Hepatocyte (in vitro differentiated cells): ENCODE results near the gene HIPK3. TPM values are rescaled to one million over a fixed set of nuclear protein-coding genes. Genes with fewer than 3 reads are reported as not detected.

Experiments used
- DNase-seq: peaks from one replicate; pipeline ENCODE4 v3.0.0-alpha.2; 2016; ENCODE audit warnings: low spot score
- H2AFZ ChIP-seq: fragments of 200-600 bp; sonication (generic); 2 replicates; pipeline ENCODE4 v1.6.0; 2016; ENCODE audit warnings: antibody characterized with exemption, mild to moderate bottlenecking
- H3K27ac ChIP-seq: fragments of 200-600 bp; sonication (generic); 2 replicates; pipeline ENCODE4 v1.5.1; 2016; ENCODE audit warnings: mild to moderate bottlenecking
- H3K27me3 ChIP-seq: fragments of 200-600 bp; sonication (generic); 2 replicates; pipeline ENCODE4 v1.6.1; 2016
- H3K36me3 ChIP-seq: fragments of 200-600 bp; sonication (generic); replicated peaks from 2 replicates; pipeline ENCODE4 v1.5.1; 2016; ENCODE audit warnings: low read depth; ENCODE audit not compliant: insufficient read depth
- H3K4me1 ChIP-seq: fragments of 200-600 bp; sonication (generic); 2 replicates; pipeline ENCODE4 v1.5.1; 2016; ENCODE audit warnings: mild to moderate bottlenecking, moderate library complexity; ENCODE audit not compliant: insufficient read depth
- H3K4me2 ChIP-seq: fragments of 200-600 bp; sonication (generic); 2 replicates; pipeline ENCODE4 v1.6.0; 2016
- H3K4me3 ChIP-seq: fragments of 200-600 bp; sonication (generic); 2 replicates; pipeline ENCODE4 v1.5.1; 2016; ENCODE audit warnings: mild to moderate bottlenecking
- H3K79me2 ChIP-seq: fragments of 200-600 bp; sonication (generic); 2 replicates; pipeline ENCODE4 v1.6.0; 2017; ENCODE audit warnings: mild to moderate bottlenecking
- H3K9me2 ChIP-seq: fragments of 200-600 bp; sonication (generic); replicated peaks from 2 replicates; pipeline ENCODE4 v1.6.0; 2017; ENCODE audit warnings: mild to moderate bottlenecking; ENCODE audit not compliant: insufficient read depth
- H3K9me3 ChIP-seq: fragments of 200-600 bp; sonication (generic); 2 replicates; pipeline ENCODE4 v1.5.1; 2016; ENCODE audit warnings: low read depth, mild to moderate bottlenecking
- H4K20me1 ChIP-seq: fragments of 200-600 bp; sonication (generic); 2 replicates; pipeline ENCODE4 v1.6.0; 2016; ENCODE audit warnings: mild to moderate bottlenecking; ENCODE audit not compliant: insufficient read depth, poor library complexity, severe bottlenecking
- EZH2 ChIP-seq: fragments of 200-600 bp; sonication (generic); IDR thresholded peaks from 2 replicates; pipeline ENCODE4 v1.6.1; 2016; ENCODE audit warnings: antibody characterized with exemption, mild to moderate bottlenecking, borderline replicate concordance
- EZH2phosphoT487 ChIP-seq: fragments of 200-600 bp; sonication (generic); IDR thresholded peaks from one replicate; pipeline ENCODE4 v1.6.1; 2018; ENCODE audit warnings: antibody characterized with exemption, mild to moderate bottlenecking, low read depth, moderate library complexity; ENCODE audit not compliant: unreplicated experiment, severe bottlenecking
- WGBS: methylation state at CpG from one replicate; pipeline ENCODE4 v1.1.6; 2016; ENCODE audit warnings: low lambda C conversion rate; ENCODE audit errors: missing lambda C conversion rate; 5-methylcytosine and 5-hydroxymethylcytosine counted together
- polyA plus RNA-seq: library from polyadenylated mRNA; unstranded; fragments of >200 nt; fragmentation: Nextera tagmentation; extraction: Ambion mirVana; gene quantifications from 2 replicates; pipeline ENCODE4 v1.2.1, GENCODE V29; 2016
- total RNA-seq: library from RNA; depleted of rRNA; stranded (reverse); fragments of >200 nt; gene quantifications from 2 replicates; pipeline ENCODE4 v1.2.3, GENCODE V29; 2014
- TF ChIP-seq, protein P1 (sequence below): fragments of 200-600 bp; sonication (generic); IDR thresholded peaks from 2 replicates; pipeline ENCODE4 v1.5.1; 2016; ENCODE audit warnings: antibody characterized with exemption, mild to moderate bottlenecking; ENCODE audit not compliant: poor library complexity

The HIPK3 gene
- total and polyA plus RNA-seq, 2 experiments from 2014 or later: 25.0 to 123 TPM

DNA sequence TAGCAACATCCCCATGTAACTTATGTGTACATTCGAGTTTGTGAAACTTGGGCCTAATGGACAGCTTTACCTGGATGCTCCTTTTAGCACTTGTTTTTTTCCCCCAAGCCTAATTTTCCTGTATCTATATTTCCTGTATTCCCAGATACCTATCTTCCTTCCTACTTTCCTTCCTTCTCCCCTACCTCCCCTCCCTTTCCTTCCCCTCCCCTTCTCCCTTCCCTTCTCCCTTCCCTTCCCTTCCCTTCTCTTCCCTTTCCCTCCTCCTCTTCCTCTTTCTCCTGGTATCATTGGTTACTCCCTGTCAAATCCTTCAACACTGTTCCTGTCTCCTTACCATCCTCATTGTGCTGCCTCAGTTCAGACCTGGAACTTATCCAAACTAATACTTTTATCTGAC lies 111.8 kb downstream of the HIPK3 start:
- Histone ChIP-seq H3K4me1 (peaks cover 3% of the 10 kb centered on the region), H4K20me1 (no peaks in the 10 kb centered on the region), H3K4me3 (no peak overlapping the region), H3K4me2 (no peak overlapping the region), H3K36me3 (no peaks in the 10 kb centered on the region), H3K9me3 (no peaks in the 10 kb centered on the region), H3K9me2 (no peaks in the 10 kb centered on the region), H3K79me2 (no peaks in the 10 kb centered on the region), H3K27ac (no peak overlapping the region), H2AFZ (no peak overlapping the region), H3K27me3 (no peaks in the 10 kb centered on the region)
- DNase-seq: no peak
- 100% methylated on average over 1 of the region's 1 CpG for WGBS
- no peak for TF ChIP-seq EZH2
- TF ChIP-seq, protein P1, sequence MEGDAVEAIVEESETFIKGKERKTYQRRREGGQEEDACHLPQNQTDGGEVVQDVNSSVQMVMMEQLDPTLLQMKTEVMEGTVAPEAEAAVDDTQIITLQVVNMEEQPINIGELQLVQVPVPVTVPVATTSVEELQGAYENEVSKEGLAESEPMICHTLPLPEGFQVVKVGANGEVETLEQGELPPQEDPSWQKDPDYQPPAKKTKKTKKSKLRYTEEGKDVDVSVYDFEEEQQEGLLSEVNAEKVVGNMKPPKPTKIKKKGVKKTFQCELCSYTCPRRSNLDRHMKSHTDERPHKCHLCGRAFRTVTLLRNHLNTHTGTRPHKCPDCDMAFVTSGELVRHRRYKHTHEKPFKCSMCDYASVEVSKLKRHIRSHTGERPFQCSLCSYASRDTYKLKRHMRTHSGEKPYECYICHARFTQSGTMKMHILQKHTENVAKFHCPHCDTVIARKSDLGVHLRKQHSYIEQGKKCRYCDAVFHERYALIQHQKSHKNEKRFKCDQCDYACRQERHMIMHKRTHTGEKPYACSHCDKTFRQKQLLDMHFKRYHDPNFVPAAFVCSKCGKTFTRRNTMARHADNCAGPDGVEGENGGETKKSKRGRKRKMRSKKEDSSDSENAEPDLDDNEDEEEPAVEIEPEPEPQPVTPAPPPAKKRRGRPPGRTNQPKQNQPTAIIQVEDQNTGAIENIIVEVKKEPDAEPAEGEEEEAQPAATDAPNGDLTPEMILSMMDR: no peak
- TF ChIP-seq EZH2phosphoT487: no peak

DNA sequence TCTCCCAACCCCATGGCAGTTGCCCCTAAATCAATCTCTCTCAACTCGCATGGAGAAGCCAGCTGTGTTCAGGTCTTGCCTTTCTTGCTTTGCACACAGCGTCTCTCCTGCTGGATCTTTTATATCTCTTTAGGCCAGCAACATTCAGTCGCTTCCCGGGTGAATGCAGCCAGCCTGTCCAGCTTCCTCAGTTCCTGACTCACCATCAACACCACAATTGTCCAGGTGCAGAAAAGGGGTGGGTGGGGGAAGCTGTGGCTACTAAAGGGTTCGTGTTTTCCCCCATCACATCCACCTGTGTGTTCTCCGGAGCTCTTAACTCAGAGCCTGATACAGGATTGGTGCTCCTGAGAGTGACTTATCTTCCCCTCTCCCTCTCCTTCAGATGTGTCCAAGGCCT lies 116.5 kb downstream of the HIPK3 start:
- 78% methylated on average over 6 of the region's 6 CpGs for WGBS
- Histone ChIP-seq H3K27ac (no peak overlapping the region), H3K27me3 (peaks cover 37% of the 10 kb centered on the region), H3K4me3 (no peak overlapping the region), H3K4me1 (peaks cover 3% of the 10 kb centered on the region), H4K20me1 (no peaks in the 10 kb centered on the region), H3K9me2 (no peaks in the 10 kb centered on the region), H3K4me2 (no peak overlapping the region), H3K36me3 (no peaks in the 10 kb centered on the region), H3K9me3 (no peaks in the 10 kb centered on the region), H3K79me2 (no peaks in the 10 kb centered on the region), H2AFZ (no peak overlapping the region)
- TF ChIP-seq EZH2: no peak
- TF ChIP-seq, protein P1: no peak
- no peak for DNase-seq

DNA sequence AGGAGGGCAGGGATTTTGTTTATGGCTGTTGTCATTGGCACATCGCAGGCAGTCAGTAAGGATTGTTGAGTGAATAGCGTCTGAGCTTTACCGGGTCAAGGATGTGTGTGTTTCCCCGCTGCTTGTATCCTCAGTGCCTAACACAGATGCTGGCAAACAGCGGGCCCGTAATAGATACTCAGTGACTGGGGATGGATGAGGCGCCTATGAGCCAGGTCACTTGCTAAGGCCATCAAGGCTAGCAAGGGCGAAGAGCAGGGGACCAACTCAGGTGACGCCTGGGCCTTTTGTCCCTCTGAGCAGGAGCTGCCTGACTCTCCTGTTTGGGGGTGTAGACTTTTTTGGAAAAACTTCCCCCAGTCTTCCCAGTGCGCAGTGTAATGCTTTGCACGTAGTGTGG lies 118.1 kb downstream of the HIPK3 start:
- H3K79me2 ChIP-seq: no peaks in the 10 kb centered on the region
- no peaks in the 10 kb centered on the region for H3K9me3 ChIP-seq
- peak overlapping the region; percentile 91 for H3K4me2 ChIP-seq
- TF ChIP-seq EZH2: no peak
- TF ChIP-seq, protein P1: no peak
- no peak for TF ChIP-seq EZH2phosphoT487
- no peaks in the 10 kb centered on the region for H3K36me3 ChIP-seq
- DNase-seq: no peak
- peaks cover 52% of the 10 kb centered on the region for H3K27me3 ChIP-seq
- no peaks in the 10 kb centered on the region for H3K9me2 ChIP-seq
- peaks cover 3% of the 10 kb centered on the region for H3K4me1 ChIP-seq
- H4K20me1 ChIP-seq: no peaks in the 10 kb centered on the region
- no peak overlapping the region for H3K27ac ChIP-seq
- no peak overlapping the region for H2AFZ ChIP-seq
- 88% methylated on average over 11 of the region's 11 CpGs for WGBS
- H3K4me3 ChIP-seq: no peak overlapping the region

DNA sequence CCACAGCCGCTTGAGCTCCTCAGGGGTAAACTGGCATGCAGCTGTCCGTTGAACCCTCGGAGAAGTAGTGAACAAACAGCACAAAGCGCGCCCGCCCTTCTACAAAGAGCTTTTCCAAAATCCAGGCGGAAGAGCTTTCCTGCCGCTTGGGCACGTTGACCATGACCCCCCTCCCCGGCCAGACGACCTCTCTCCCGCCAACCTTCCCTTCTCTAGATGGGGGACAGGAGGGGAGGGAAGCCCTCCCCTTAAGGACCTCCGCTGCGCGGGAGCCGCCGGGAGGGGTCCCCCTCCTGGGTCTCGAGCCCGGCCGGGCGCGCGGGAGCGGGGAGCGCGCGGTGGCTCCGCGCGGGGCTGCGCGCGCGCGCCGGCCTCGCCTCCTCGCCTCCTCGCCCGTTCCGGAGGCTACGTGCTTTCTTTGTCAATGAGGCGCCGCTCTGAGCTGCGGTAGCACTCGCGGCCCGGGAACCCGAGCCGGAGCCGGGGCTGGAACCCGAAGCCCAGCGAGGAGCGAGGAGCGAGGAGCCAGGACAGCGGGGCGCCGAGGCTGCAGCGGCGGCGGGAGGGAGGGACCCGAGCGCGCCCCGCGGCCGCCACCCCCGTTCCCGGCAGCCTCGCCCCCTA lies 118.6 kb downstream of the HIPK3 start, which contains the start of gene KIAA1549L:
Gene KIAA1549L (plus strand): TSS at position 421 of the 624 bp plus-strand sequence.
- H3K4me1 ChIP-seq: peaks cover 3% of the 10 kb centered on the region
- peak; percentile 35 for DNase-seq
- TF ChIP-seq EZH2phosphoT487 (no peak), EZH2 (no peak)
- TF ChIP-seq, protein P1: no peak
- peak within 1 kb of the TSS; percentile 91 for H3K4me2 ChIP-seq
- peak within 1 kb of the TSS; percentile 86 for H2AFZ ChIP-seq
- H3K9me3 ChIP-seq: no peaks in the 10 kb centered on the region
- WGBS: 4% methylated on average over 31 of the region's 70 CpGs
- H3K27ac ChIP-seq: no peak within 1 kb of the TSS
- H3K9me2 ChIP-seq: no peaks in the 10 kb centered on the region
- no peaks in the 10 kb centered on the region for H4K20me1 ChIP-seq
- H3K27me3 ChIP-seq: peaks cover 58% of the 10 kb centered on the region
- H3K4me3 ChIP-seq: peak within 1 kb of the TSS; percentile 82
- no peaks in the 10 kb centered on the region for H3K79me2 ChIP-seq
- no peaks in the 10 kb centered on the region for H3K36me3 ChIP-seq
